Muscle of leg (tissue), 11 donors: ENCODE results near the gene FAM20A. TPM values are rescaled to one million over a fixed set of nuclear protein-coding genes. Genes with fewer than 3 reads are reported as not detected.
A peak's percentile ranks its signal among the peaks of the same experiment; 100 is the strongest.
"Not testable (repeated sequence)": the region's sequence is repeated elsewhere in the genome, so short reads cannot be mapped to it uniquely, and the experiment has no call there.

Experiments used
- DNase-seq: peaks from one replicate; pipeline ENCODE4 v3.0.0; 2013
- H3K27ac ChIP-seq: one replicate; pipeline ENCODE4 v1.5.1; 2013; ENCODE audit warnings: mild to moderate bottlenecking, low read length, control low read depth
- H3K27me3 ChIP-seq: one replicate; pipeline ENCODE4 v1.6.1; 2013; ENCODE audit warnings: low read length; ENCODE audit not compliant: control insufficient read depth, insufficient read depth
- H3K36me3 ChIP-seq: one replicate; pipeline ENCODE4 v1.6.1; 2013; ENCODE audit warnings: low read length; ENCODE audit not compliant: control insufficient read depth, insufficient read depth
- H3K4me1 ChIP-seq: one replicate; pipeline ENCODE4 v1.6.1; 2013; ENCODE audit warnings: low read length; ENCODE audit not compliant: control insufficient read depth, insufficient read depth
- H3K4me3 ChIP-seq: one replicate; pipeline ENCODE4 v1.5.1; 2013; ENCODE audit warnings: low read length, control low read depth
- H3K9me3 ChIP-seq: replicated peaks from 2 replicates; pipeline ENCODE4 v1.6.1; 2013; ENCODE audit warnings: low read depth, low read length; ENCODE audit not compliant: control insufficient read depth
- WGBS: methylation state at CpG from one replicate; pipeline ENCODE4 v1.1.5; 2013; ENCODE audit warnings: missing lambda C conversion rate; ENCODE audit not compliant: insufficient coverage; 5-methylcytosine and 5-hydroxymethylcytosine counted together
- polyA plus RNA-seq, 8 donors: library from polyadenylated mRNA; unstranded; fragments of 120-200 nt; gene quantifications; one replicate each; pipeline versions ENCODE4 v1.2.1 to v1.2.3, GENCODE V29; 2013; ENCODE audit warnings: inconsistent platforms in 1 of 8, low replicate concordance in 1 of 8; ENCODE audit not compliant: insufficient read length in 8 of 8, insufficient read depth in 1 of 8
- total RNA-seq: library from RNA; stranded (reverse); fragments of 120-200 nt; gene quantifications from one replicate; pipeline ENCODE4 v1.2.4, GENCODE V29; 2013

FAM20A gene
- total and polyA plus RNA-seq, 9 donors = 4.4 to 12.7 (median 8.2) TPM

- no peaks in the 10 kb centered on the region for H3K9me3 ChIP-seq
- H3K36me3 ChIP-seq = no peaks in the 10 kb centered on the region
- no peak overlapping the region for H3K27ac ChIP-seq
- no peak overlapping the region for H3K4me3 ChIP-seq
- H3K27me3 ChIP-seq = no peaks in the 10 kb centered on the region
- no peak for DNase-seq
- WGBS = 100% methylated on average over 1 of the region's 1 CpG
- peaks cover 19% of the 10 kb centered on the region for H3K4me1 ChIP-seq
Observed at GRCh38 chr17:68505951-68506350, 95.2 kb downstream of the FAM20A start.

DNA sequence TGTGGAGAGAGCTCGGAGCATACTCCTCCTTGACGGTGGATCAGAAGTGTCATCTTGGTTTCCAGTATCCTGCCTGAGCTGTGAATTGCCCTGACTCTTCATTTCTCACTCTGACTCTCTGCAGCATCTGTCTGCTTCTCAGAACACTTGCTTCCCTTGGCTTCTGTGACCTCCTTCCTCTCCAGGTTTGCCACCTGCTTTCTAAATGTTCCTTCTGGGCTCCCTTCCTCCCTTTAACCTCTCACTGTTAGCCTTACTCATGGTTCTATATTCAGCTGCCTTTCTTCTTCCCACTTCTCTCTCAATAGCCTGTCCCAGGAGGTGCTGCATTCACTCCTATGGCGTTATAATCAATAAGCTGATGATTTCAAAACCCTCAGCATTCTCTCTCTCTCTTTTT, 100.1 kb downstream of the FAM20A start:
- WGBS = 65% methylated on average over 2 of the region's 3 CpGs
- Histone ChIP-seq H3K36me3 (no peaks in the 10 kb centered on the region), H3K4me3 (no peak overlapping the region), H3K4me1 (peaks cover 3% of the 10 kb centered on the region), H3K27me3 (no peaks in the 10 kb centered on the region), H3K27ac (no peak overlapping the region), H3K9me3 (no peaks in the 10 kb centered on the region)
- no peak for DNase-seq

GRCh38 chr17:68499587-68499986, 101.6 kb downstream of the FAM20A start:
- Histone ChIP-seq H3K4me1 (peaks cover 3% of the 10 kb centered on the region), H3K36me3 (no peaks in the 10 kb centered on the region), H3K9me3 (no peaks in the 10 kb centered on the region), H3K27ac (no peak overlapping the region), H3K27me3 (no peaks in the 10 kb centered on the region), H3K4me3 (no peak overlapping the region)
- DNase-seq = no peak
- 95% methylated on average over 3 of the region's 5 CpGs for WGBS

- no peaks in the 10 kb centered on the region for H3K36me3 ChIP-seq
- H3K27ac ChIP-seq = no peak overlapping the region
- H3K4me1 ChIP-seq = peaks cover 3% of the 10 kb centered on the region
- 48% methylated on average over 3 of the region's 7 CpGs for WGBS
- peak; percentile 33 for DNase-seq
- no peak overlapping the region for H3K4me3 ChIP-seq
- H3K27me3 ChIP-seq = no peaks in the 10 kb centered on the region
- no peaks in the 10 kb centered on the region for H3K9me3 ChIP-seq
Observed at GRCh38 chr17:68498479-68499326, 102.5 kb downstream of the FAM20A start.

DNA sequence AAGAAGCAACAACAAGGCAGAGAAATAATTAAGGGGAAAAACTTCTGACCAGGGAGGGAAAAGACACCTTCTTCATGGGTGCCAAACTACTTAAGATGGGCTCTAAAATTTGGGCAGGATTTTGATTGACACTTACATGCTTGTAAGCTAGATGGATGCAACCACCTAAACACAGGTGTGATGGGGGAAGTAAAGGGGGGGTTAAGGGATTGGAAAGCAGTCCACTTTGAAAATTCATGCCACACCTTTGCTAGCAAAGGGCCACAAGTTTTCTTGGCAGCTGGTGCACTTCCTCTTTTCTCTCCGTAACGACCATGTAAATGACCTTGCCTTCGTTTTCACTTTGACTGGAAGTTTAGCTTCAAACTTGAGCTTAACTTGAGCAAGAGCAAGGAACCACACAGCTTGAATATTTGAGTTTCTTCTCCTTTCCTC, 103.3 kb downstream of the FAM20A start:
- 16% methylated on average over 3 of the region's 3 CpGs for WGBS

GRCh38 chr17:68495081-68495480, 106.1 kb downstream of the FAM20A start:
- Histone ChIP-seq H3K27ac (no peak overlapping the region), H3K36me3 (no peaks in the 10 kb centered on the region), H3K9me3 (no peaks in the 10 kb centered on the region), H3K4me3 (no peak overlapping the region), H3K4me1 (peaks cover 25% of the 10 kb centered on the region), H3K27me3 (no peaks in the 10 kb centered on the region)
- WGBS = 73% methylated on average over 2 of the region's 4 CpGs
- DNase-seq = no peak

More for the DNA sequence above, 103.3 kb downstream of the FAM20A start:
- H3K36me3 ChIP-seq = no peaks in the 10 kb centered on the region
- no peaks in the 10 kb centered on the region for H3K9me3 ChIP-seq
- H3K4me3 ChIP-seq = no peak overlapping the region
- peak; percentile 79 for DNase-seq
- peaks cover 8% of the 10 kb centered on the region for H3K4me1 ChIP-seq
- no peak overlapping the region for H3K27ac ChIP-seq
- H3K27me3 ChIP-seq = no peaks in the 10 kb centered on the region

DNA sequence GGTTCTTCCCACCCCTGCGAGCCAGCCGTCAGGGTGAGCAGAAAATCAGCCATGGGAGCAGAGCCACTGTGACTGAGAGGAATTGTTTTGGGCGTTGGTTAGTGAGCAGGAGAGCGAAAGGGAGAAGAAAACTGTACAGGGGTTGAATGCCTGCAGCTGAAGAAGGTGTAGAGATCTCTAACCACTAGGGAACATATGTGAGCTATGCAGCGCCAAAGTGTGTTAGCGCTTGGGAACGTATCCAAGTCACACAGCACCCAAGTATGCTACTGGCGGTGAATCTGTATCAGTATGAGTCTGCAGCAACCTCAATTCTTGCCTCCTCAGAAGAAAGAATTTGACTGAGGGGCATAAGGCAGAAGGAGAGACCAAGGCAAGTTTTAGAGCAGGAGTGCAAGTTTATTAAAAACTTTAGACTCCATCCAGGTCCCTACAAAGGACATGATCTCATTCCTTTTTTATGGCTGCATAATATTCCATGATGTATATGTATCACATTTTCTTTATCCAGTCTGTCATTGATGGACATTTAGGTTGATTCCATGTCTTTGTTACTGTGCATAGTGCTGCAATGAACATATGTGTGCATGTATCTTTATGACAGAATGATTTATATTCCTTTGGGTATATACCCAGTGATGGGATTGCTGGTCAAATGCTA, 108.6 kb downstream of the FAM20A start:
- not testable (repeated sequence) for H3K9me3 ChIP-seq, H3K36me3 ChIP-seq, DNase-seq, H3K4me3 ChIP-seq, H3K27me3 ChIP-seq, H3K27ac ChIP-seq
- WGBS = 81% methylated on average over 5 of the region's 8 CpGs
- peaks cover 23% of the 10 kb centered on the region for H3K4me1 ChIP-seq

- peak; percentile 81 for DNase-seq
- H3K36me3 ChIP-seq = no peaks in the 10 kb centered on the region
- H3K27me3 ChIP-seq = no peaks in the 10 kb centered on the region
- 51% methylated on average over 7 of the region's 12 CpGs for WGBS
- H3K4me1 ChIP-seq = peaks cover 23% of the 10 kb centered on the region
- H3K9me3 ChIP-seq = no peaks in the 10 kb centered on the region
- H3K4me3 ChIP-seq = no peak overlapping the region
- peak overlapping the region; percentile 38 for H3K27ac ChIP-seq
Observed at GRCh38 chr17:68491381-68492231, 109.6 kb downstream of the FAM20A start.

GRCh38 chr17:68489919-68490318, 111.2 kb downstream of the FAM20A start:
- Histone ChIP-seq H3K27ac (no peak overlapping the region), H3K9me3 (no peaks in the 10 kb centered on the region), H3K4me3 (no peak overlapping the region), H3K27me3 (no peaks in the 10 kb centered on the region), H3K36me3 (no peaks in the 10 kb centered on the region), H3K4me1 (peaks cover 23% of the 10 kb centered on the region)
- no peak for DNase-seq
- 10% methylated on average over 2 of the region's 4 CpGs for WGBS
